Measurements from ENCODE around the gene HLA-B.

DNA sequence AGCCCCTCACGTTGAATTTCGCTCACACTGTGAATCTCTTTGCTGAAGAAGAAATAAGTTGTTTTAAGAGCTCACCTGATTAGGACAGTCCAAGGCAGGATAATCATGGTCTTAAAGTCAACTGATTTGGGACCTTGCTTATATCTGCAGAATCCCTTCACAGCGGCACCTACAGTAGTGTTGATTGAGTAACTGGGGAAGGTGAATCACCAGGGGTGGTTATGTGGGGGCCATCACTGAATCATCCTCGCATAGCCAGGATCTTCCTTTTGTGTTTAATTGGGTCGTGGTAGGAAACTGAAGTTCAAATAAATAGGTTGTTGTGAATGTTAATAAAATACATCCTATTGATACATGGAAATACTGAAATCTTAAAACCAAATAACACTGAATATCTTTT, 26.2 kb upstream of the HLA-B start:
- TF ChIP-seq OSR1 (CRISPR knock-in tag; IDR thresholded peaks at IDR 0.05): no peak
- TF ChIP-seq TCF4 (CRISPR knock-in tag; IDR thresholded peaks at IDR 0.05; ENCODE audit: borderline replicate concordance): no peak
- TF ChIP-seq, protein P1, sequence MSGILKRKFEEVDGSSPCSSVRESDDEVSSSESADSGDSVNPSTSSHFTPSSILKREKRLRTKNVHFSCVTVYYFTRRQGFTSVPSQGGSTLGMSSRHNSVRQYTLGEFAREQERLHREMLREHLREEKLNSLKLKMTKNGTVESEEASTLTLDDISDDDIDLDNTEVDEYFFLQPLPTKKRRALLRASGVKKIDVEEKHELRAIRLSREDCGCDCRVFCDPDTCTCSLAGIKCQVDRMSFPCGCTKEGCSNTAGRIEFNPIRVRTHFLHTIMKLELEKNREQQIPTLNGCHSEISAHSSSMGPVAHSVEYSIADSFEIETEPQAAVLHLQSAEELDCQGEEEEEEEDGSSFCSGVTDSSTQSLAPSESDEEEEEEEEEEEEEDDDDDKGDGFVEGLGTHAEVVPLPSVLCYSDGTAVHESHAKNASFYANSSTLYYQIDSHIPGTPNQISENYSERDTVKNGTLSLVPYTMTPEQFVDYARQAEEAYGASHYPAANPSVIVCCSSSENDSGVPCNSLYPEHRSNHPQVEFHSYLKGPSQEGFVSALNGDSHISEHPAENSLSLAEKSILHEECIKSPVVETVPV (CRISPR knock-in tag; IDR thresholded peaks at IDR 0.05): no peak
- TF ChIP-seq PPARA (CRISPR knock-in tag; IDR thresholded peaks at IDR 0.05; ENCODE audit: borderline replicate concordance): no peak
- no peak for TF ChIP-seq BACH2 (CRISPR knock-in tag; IDR thresholded peaks at IDR 0.05; ENCODE audit: borderline replicate concordance)
- no peak for TF ChIP-seq ZNF565 (CRISPR knock-in tag; conservative IDR thresholded peaks at IDR 0.05; ENCODE audit: low read depth)
- TF ChIP-seq SNAI2 (CRISPR knock-in tag; IDR thresholded peaks at IDR 0.05): no peak
- TF ChIP-seq, protein P2, sequence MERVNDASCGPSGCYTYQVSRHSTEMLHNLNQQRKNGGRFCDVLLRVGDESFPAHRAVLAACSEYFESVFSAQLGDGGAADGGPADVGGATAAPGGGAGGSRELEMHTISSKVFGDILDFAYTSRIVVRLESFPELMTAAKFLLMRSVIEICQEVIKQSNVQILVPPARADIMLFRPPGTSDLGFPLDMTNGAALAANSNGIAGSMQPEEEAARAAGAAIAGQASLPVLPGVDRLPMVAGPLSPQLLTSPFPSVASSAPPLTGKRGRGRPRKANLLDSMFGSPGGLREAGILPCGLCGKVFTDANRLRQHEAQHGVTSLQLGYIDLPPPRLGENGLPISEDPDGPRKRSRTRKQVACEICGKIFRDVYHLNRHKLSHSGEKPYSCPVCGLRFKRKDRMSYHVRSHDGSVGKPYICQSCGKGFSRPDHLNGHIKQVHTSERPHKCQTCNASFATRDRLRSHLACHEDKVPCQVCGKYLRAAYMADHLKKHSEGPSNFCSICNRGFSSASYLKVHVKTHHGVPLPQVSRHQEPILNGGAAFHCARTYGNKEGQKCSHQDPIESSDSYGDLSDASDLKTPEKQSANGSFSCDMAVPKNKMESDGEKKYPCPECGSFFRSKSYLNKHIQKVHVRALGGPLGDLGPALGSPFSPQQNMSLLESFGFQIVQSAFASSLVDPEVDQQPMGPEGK (CRISPR knock-in tag; IDR thresholded peaks at IDR 0.05; ENCODE audit: borderline replicate concordance): no peak
- TF ChIP-seq GLIS3 (CRISPR knock-in tag; IDR thresholded peaks at IDR 0.05): no peak
- TF ChIP-seq, protein P3, sequence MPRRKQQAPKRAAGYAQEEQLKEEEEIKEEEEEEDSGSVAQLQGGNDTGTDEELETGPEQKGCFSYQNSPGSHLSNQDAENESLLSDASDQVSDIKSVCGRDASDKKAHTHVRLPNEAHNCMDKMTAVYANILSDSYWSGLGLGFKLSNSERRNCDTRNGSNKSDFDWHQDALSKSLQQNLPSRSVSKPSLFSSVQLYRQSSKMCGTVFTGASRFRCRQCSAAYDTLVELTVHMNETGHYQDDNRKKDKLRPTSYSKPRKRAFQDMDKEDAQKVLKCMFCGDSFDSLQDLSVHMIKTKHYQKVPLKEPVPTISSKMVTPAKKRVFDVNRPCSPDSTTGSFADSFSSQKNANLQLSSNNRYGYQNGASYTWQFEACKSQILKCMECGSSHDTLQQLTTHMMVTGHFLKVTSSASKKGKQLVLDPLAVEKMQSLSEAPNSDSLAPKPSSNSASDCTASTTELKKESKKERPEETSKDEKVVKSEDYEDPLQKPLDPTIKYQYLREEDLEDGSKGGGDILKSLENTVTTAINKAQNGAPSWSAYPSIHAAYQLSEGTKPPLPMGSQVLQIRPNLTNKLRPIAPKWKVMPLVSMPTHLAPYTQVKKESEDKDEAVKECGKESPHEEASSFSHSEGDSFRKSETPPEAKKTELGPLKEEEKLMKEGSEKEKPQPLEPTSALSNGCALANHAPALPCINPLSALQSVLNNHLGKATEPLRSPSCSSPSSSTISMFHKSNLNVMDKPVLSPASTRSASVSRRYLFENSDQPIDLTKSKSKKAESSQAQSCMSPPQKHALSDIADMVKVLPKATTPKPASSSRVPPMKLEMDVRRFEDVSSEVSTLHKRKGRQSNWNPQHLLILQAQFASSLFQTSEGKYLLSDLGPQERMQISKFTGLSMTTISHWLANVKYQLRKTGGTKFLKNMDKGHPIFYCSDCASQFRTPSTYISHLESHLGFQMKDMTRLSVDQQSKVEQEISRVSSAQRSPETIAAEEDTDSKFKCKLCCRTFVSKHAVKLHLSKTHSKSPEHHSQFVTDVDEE (CRISPR knock-in tag; IDR thresholded peaks at IDR 0.05): no peak
- TF ChIP-seq TOX (CRISPR knock-in tag; IDR thresholded peaks at IDR 0.05; ENCODE audit: borderline replicate concordance): no peak
- no peak for TF ChIP-seq ISL1 (CRISPR knock-in tag; IDR thresholded peaks at IDR 0.05)
- no peak for TF ChIP-seq ARNTL (CRISPR knock-in tag; IDR thresholded peaks at IDR 0.05; ENCODE audit: borderline replicate concordance, low read depth)

Measured in SK-N-SH treated with all-trans-retinoic acid at 6 μM for 48 hours (cell line).